NCI-H2081 treated with DMSO at 0.1 percent for 48 hours (cell line): ENCODE measurements around the gene ABCA10.

Experiments
- DNase-seq: peaks from one replicate; lab custom pipeline; 2025; lab: John Stamatoyannopoulos, UW

The ABCA10 gene

GRCh38 chr17:69159418-69159817, 69.2 kb downstream of the ABCA10 start:
- no peak for DNase-seq

- DNase-seq: no peak
These were observed 74.4 kb downstream of the ABCA10 start for GRCh38 chr17:69154267-69154666.

- DNase-seq: no peak
These were observed 78.3 kb downstream of the ABCA10 start for GRCh38 chr17:69150333-69150732.

DNA sequence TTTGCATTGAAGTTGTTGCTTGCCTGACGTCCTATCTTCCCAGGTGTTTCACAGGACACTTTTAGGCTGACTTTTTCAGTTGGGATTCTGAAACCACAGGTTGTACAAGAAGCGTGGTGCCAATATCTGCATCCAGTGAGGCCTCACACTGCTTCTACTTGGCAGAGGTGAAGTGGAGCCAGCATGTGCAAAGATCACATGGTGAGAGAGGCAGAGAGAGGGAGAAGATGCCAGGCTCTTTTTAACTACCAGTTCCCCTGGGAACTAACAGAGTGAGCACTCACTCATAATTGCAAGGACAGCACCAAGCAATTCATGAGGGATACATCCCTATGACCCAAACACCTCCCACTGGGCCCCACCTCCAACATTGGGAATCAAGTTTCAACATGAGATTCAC, 81.2 kb downstream of the ABCA10 start:
- no peak for DNase-seq

DNA sequence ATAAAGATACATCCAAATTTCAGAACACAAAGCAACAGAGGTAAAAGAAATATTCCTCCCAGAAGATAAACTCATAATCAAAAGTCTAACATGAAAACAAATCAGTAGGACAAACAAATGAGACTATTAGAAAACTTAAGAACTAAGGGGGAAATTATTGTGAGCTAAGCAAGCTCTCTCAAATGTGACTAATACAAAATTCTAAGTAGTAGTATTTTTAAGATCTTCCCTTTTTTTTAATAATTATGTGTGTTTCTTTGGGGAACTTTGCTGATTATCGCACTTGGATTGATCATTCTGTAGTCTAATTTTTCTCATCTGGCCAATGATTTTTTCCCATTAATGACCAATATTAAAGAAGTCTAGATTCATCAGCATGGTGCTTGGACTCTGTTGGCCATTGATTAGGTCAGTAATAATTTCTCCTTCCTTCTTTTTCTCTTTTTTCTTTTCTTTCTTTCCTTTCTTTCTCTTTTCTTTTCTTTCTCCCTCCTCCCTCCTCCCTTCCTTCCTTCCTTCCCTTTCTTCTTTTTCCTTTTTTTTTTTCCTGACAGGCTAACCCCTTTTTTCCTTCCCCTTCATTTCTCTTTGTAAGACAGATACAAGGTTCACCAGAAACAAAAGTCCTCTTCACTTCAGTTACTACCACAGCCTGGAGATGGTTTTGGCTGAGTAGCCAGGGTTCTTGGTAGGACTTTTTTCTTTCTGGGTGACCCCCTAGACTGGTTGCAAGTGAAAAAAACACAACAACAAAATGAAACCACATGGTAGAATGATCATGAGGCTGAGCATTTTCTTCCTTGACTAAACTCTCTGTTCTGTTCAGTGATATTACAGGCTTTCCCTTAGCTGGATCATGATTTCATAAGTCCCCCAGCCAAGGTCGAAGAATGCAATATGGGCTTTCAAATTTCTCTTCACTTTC, 84.0 kb downstream of the ABCA10 start:
- DNase-seq: no peak

- DNase-seq: no peak
These were observed 84.9 kb downstream of the ABCA10 start for GRCh38 chr17:69143683-69144231.

GRCh38 chr17:69143151-69143550, 85.5 kb downstream of the ABCA10 start:
- no peak for DNase-seq

DNA sequence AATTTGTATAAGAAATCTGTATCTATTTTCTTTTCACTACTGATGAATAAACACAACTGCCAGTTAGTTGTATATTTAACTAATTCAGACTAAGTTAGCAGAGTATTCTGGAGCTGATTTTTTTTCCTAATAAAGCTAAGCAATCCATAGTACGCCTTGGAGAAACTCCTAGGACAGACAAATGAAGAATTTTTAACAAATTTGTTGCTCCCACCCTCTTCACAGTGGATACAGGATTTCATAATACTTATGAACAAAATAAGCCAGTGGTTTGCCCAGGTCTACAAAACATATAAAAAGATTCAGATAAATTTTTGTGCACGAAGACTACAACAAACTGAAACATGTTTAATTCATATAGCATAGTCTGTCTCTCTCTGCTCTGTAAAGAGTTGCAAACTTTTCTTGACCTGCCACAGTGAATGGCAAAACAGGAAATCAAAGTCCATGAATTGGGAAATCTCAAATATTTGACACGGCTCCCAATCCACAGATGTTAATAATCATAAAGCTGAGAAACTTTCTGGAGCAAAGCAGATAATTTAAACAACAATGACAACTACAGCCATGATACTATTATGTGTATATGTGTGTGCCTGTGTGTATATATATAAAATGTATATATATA, 86.3 kb downstream of the ABCA10 start:
- no peak for DNase-seq

GRCh38 chr17:69141431-69142174, 87.0 kb downstream of the ABCA10 start, which contains the start of gene ABCA6:
Gene ABCA6 (minus strand): TSS chr17:69141895. CDS start chr17:69140703, 1,192 bp downstream.
- DNase-seq: no peak

DNA sequence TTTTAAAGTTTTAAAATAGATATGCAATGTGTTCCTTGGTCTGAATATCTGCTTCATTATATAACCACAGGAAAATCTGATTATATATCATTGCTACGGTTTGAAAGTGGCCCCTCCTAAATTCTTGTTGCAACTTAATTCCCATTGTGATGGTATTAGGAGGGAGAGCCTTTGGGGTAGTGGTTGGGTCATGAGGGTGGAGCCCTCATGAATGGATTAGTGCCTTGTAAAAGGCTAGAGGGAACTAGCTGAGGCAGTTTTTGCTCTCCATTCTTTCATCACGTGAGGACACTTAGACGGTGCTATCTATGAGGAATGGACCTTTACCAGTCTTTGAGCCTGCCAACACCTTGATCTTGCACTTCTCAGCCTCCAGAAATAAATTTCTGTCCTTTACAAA, 94.5 kb downstream of the ABCA10 start:
- no peak for DNase-seq

DNA sequence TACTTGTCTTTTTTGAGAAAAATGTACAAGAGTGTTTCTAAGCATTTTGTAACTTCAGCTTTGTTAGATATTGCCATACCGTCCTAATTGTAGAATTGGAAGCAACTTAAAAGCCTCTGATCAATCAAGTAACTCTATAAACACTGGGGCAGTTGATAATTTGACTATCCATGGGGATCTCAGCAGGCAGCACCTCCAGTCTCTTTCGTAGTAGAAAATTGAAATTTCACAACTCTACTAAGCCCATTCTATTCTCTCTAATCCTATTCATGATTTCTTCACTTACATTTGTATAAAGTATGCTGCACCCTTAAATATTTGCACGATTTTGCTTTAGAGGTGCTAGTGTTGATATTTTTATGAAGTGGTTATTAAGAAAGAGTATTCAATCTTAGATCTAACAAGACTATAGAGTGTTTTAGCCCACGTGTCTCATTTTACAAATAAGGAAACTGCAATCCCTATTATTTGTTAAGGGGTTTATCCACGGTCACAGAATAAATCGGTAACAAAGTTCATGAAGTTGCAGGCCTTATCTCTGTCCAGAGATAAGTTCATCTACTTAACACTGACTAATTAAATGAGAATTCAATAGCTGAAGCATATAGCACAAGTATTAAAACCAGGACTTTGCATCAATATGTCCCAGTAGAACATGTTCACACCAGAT, 97.9 kb downstream of the ABCA10 start:
- no peak for DNase-seq

DNA sequence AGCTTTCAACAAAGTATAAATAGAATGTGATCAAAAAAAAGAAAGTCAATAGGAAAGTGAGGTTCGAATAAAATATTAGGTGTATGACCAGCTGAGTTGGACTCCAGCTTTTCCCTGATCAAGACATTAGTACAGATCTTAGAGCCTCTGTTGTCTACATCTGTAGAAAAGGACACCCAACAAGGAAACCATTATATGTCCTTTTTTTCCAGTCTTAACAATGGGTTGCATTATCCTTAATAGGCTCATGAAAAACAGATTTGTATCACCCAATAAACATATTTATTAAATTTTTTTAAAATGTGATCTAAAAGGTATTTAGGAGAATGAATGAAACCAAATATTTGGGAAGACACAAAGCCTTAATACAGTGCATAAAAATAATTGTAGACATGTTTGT, 105.0 kb downstream of the ABCA10 start:
- no peak for DNase-seq

- DNase-seq: no peak
These were observed 106.6 kb downstream of the ABCA10 start for GRCh38 chr17:69122065-69122464.

DNA sequence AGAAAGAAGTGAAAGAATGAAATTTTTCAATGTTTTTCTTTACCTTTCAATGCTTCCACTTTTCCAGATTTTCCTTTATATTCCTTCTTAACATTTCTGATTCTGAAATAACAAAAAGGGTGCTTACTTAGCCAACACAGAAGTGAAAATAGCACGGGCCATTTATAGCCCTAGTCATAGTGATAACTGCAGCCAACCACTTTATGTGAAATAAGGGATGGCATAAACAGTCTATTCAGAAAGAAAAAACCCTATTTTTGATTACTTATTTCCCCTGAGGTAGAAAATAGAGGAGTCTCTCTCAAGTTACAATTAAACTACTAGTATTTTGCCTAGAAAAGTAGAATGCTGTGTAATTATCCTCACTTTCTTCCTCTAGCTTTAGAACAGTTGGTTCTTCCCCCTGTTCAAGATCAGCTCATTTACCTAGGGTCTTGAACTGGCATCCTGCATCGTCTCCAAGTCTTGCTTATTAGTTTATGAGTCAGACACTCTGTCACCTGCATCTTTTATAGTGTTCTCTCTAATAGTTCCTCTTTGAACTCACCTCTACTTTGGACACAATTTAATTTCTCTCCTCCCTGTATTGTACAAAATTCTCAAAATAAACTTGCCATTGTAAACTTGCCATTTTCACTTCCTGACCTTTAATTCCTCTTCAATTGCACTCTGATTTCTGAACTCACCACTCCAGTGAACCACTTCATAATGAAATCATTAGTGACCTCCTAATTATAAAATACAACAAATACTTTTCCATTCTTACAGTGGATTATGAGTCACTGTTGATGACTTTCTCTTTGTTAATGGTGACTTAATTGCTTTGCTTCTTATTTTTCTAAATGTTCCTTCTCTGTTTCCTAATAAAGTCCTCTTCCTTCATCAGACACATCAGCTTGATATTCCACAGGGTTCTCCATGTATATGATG, 110.5 kb downstream of the ABCA10 start:
- no peak for DNase-seq

GRCh38 chr17:69111794-69112193, 116.8 kb downstream of the ABCA10 start:
- DNase-seq: no peak

DNA sequence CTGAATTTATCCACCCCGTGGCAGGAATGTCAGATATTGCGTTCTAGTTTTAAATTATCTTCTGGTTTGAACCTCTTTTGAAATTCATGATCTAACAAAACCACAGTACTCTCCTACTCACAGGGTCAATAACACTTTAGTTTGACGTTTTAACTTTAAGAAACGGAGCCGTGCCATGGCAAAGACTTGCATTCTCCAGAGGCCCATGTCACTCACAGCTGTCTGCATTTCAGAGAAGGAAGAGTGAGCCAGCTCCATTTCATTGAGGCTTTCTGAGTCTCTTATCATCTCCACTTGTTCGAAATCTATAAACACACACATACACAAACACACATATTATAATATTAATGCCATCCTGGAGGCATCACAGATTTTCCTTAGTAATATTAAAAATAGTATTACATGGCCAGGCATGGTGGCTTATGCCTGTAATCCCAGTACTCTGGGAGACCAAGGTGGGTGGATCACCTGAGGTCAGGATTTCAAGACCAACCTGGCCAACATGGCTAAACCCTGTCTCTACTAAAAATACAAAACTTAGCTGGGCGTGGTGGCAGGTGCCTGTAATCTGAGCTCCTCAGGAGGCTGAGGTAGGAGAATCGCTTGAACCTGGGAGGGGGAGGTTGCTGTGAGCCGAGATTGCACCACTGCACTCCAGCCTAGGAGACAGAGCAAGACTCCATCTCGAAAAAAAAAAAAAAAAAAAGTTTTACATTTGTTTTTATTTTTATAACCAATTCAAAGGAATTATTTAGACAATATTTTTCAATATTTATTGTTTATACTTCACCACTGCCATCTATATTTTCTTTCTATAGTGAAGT, 122.5 kb downstream of the ABCA10 start:
- no peak for DNase-seq

DNA sequence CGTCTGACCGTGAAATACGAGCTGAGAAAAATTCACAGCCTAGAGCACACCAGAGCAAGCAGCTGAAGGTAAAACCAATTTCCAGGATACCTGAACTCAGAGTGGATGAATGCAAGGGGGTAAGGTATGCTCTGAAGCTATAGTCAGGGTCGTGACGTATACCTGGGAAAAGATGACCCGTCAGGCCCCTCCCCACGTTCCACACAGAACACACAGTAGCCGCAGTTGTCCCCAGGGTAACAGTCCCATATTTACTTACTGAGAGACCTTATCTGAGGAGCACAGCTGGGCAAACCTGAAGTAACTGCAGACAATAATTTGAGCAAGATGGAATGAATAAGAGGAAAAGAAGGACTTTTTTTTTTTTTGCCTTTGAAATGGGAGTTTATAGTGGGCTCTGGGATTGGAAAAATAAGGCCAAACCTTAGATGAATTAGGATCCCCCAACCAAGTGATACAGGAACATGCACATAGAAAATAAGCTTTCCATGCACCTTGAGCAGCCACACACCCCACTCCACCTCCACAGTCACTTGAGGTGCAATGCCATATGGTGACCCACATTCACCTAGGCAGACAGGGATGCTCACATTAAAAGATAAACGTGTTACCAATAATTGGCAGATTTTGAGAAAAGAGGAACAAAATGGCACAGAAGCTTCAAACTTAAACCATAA, 124.9 kb downstream of the ABCA10 start:
- no peak for DNase-seq

DNA sequence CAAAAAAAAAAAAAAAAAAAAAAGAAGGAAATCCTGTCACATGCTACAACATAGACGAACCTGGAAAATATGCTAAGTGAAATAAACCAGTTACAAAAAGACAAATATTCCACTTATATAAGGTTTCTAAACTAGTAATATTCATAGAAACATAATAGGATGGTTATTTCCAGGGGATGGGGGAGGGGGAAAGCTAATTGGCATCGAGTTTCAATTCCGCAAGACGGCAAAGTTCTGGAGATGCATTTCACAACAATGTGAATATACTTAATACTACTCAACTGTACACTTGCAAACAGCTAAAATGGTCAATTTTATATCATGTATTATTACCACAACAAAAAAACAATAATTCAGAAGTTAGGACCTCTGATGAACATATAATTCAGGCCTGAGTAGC, 130.0 kb downstream of the ABCA10 start:
- no peak for DNase-seq
